Astrocyte of the spinal cord (primary cell): ENCODE measurements around the gene ATXN1.

Source experiments
- DNase-seq: peaks from one replicate; pipeline ENCODE4 v3.0.0; 2011; ENCODE audit warnings: low read depth, low spot score
- H3K4me3 ChIP-seq: 2 replicates; pipeline ENCODE4 v1.5.1; 2011; ENCODE audit warnings: low read depth, mild to moderate bottlenecking, low read length, moderate library complexity
- in situ Hi-C: cut with HindIII; loops from 2 replicates; pipeline ENCODE4 v1.10.0; 2017; ENCODE audit warnings: low sequenced_read_pairs
- TF ChIP-seq, protein P1 (sequence below): IDR thresholded peaks from 2 replicates; pipeline ENCODE4 v1.5.1; 2012; ENCODE audit warnings: low read depth, mild to moderate bottlenecking, low read length, inconsistent platforms

ATXN1 gene

DNA sequence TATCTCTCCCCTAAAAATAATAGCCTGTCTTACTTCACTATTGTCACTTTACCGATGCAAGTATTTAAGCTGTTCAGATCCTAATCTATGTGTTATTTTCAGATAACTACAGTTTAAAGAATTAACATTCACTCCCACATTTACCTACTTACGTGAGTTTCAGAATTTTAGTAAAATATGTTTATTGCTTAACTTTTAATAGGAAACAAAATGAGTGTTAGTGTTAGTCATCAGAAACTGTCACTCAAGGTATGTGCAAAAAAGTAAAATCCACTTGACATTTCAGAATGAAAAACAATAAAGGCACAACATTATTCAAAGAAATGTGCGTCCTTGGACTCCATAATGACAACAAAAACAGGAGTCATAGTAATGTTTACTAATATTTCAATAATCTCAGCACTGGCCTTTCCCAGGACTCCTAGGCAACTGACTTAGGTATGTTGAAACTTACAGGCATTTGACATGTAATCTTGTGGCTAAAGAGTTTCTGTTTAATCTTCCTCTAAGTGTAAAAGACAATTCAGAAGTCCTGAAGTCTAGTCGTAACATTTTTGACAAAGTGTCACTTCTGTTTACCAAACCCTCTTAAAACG, 4.5 kb downstream of the ATXN1 start:
- H3K4me3 ChIP-seq, result no peak overlapping the region
- TF ChIP-seq, protein P1, sequence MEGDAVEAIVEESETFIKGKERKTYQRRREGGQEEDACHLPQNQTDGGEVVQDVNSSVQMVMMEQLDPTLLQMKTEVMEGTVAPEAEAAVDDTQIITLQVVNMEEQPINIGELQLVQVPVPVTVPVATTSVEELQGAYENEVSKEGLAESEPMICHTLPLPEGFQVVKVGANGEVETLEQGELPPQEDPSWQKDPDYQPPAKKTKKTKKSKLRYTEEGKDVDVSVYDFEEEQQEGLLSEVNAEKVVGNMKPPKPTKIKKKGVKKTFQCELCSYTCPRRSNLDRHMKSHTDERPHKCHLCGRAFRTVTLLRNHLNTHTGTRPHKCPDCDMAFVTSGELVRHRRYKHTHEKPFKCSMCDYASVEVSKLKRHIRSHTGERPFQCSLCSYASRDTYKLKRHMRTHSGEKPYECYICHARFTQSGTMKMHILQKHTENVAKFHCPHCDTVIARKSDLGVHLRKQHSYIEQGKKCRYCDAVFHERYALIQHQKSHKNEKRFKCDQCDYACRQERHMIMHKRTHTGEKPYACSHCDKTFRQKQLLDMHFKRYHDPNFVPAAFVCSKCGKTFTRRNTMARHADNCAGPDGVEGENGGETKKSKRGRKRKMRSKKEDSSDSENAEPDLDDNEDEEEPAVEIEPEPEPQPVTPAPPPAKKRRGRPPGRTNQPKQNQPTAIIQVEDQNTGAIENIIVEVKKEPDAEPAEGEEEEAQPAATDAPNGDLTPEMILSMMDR, result no peak
- in situ Hi-C loops, result no loop called here
- no peak for DNase-seq

DNA sequence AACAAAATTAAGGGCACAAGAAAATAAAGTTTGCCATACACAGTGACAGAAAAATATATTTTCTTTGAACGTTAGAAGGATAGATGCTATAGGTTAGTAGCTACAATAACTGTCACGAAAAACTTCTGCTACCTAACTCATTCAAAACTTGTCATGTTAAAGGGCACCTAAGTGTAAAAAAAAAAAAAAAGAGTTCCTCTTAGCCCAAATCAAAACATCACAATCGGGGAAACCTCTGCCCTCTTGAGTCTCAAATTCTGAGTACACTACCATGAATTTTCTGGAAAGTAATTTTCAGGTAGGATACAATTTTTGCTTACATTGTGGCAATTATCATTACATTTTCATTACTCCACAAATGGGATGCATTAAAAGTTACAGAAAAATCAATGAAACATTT, 5.7 kb downstream of the ATXN1 start:
- TF ChIP-seq, protein P1, result no peak
- in situ Hi-C loops, result no loop called here
- no peak for DNase-seq
- H3K4me3 ChIP-seq, result no peak overlapping the region

DNA sequence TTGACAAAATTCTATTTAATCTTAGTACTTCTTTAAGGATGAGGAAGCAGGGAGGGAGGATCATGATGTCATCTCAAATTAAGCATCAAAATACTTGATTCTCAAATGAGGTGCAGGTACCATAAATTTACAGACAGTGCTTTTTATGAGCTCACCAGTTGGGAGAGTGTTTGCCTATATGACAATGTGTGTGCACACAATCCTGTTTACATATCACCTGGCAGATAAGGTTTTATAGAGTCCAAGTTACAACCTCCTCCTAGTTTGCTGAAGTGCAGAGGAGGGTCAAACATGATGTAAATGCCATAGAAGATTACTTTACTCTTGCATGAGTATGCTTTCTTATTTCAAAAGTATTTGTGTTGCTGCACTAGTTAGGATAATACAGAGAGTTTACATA, 6.4 kb downstream of the ATXN1 start:
- H3K4me3 ChIP-seq, result no peak overlapping the region
- TF ChIP-seq, protein P1, result no peak
- DNase-seq, result no peak
- in situ Hi-C loops, result no loop called here

DNA sequence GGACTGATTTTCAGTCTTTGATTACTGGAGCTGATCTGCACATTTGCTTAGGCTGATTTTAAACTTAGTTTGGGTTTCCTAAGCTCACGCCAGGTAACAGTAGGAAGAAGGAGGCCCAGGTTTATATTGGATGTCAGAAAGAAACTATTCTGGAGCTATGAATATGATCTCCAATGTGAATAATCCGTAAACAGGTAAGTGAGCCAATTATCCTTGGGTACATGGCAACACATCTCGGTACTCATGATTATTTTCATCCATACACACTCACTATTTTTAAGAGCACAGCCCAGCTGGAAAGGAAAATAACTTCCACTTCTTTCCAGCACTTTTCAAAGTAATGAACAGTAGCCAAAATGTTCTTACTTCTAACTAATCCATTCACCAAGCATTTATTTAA, 7.0 kb downstream of the ATXN1 start:
- TF ChIP-seq, protein P1, result no peak
- no peak for DNase-seq
- in situ Hi-C loops, result no loop called here
- H3K4me3 ChIP-seq, result no peak overlapping the region

DNA sequence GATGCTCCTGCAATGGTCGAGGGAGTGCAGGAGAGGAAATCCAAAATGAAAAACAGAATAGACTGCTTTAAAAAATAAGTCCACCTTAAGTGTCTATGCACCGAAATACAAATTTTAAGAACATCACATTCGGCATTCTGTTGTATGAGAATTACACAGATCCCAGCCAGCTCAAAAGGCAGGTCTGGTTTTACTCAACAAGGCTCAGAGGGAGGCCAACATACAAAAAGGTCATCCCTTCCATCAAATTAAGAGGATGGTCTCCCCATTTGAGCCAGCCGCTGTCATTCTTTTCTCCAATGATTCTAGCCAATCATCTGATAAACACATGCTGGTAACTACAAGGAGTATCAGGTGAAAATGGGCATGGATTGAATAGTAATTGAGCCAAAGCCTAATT, 7.9 kb downstream of the ATXN1 start:
- DNase-seq, result no peak
- in situ Hi-C loops, result no loop called here
- H3K4me3 ChIP-seq, result no peak overlapping the region
- TF ChIP-seq, protein P1, result no peak

DNA sequence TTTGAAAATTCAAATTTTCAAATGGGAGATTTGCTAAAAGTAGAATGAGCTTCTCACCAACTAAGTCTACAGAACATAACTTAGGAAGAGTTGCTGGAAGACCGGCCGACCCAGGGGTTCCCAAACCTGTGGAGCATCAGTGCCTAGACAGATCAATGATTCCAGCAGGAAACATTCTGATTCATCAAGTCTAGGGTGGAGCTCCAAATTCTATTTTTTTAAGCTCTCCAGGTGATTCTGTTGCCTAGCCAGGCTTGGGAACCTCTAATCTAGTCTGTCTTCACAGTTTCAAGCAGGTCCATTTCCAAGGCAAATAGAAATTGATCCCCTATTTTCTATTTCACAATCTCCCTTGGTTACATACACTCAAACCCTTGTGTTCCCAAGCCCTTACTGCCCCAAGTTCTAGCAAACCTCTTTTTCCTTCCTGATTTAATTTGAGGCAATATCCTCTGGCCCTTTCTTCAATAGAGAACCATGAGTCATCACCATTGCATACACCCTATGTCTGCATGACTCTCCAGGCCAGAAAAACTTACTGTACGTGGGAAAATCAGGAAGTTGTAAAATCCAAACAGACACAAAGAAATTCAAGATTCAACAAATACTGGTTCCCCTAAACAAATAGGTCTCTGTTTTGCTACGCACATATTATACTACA, 8.9 kb downstream of the ATXN1 start:
- DNase-seq, result peak; percentile 91
- in situ Hi-C loops, result no loop called here
- no peak overlapping the region for H3K4me3 ChIP-seq
- TF ChIP-seq, protein P1, result no peak
